Measurements from ENCODE around the gene JPT2.

DNA sequence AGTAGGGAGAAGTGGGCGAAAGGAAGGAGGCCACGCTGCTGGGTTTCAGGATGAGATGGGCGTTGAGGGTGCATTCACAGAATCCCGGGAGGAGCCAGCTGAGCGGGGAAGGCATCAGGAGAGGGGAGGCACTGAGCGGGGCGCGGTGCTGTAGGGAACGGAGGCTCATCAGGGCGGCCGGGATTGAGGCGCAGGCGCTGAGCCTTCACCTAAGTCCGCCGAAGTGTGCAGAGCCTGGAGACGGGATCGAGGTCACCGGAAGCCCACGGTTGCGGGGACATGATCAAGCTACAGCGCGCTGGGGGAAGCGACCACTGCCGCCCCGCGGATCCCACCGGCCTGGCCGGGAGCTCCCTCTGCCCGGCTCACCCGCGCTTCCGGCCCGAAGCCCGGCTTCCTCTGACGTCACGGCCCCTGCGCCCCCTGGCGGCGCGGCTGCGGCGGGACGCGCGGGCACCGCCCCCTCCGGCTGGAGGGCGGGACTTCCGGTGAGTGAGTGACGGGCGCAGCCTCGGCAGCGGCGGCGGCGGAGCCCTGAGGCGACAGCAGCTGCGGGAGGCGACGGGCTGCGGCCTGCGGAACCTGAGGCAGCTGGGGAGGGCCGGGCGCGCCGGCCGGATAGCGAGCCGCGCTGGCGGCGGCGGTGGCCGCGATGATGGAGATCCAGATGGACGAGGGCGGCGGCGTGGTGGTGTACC lies 27.8 kb downstream of the JPT2 start, which contains the start of gene MAPK8IP3:
- TF ChIP-seq POLR2A (IDR thresholded peaks at IDR 0.05), result peak; percentile 90 to 96 (median 95)
- TF ChIP-seq CTCF (IDR thresholded peaks at IDR 0.05), result peak; percentile 61 to 100 (median 97)

Data from body of pancreas (tissue), 4 donors.